Measurements from ENCODE around the gene ZFP14.
"Not testable (repeated sequence)": the region's sequence is repeated elsewhere in the genome, so short reads cannot be mapped to it uniquely, and the experiment has no call there.

Gene ZFP14

DNA sequence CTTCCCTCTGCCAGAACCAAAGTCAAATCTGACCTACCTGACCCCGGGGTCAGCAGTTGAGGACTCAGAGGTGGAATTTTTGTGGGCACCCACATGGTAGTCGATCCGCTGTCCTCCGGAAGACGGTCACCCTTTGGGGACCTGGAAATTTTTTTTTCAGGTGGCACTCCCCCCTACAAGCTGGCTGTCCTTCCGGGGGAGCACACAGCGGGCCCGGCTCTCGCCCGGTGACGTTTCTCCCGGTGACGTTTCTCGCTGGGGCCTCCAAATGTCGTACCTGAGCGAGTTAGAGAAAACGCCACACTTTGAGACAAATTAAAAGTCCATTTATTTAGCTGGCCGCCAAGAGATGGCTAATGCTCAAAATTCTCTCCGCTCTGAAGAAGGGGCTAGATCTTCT lies 48.8 kb downstream of the ZFP14 start:
- 77% methylated on average over 19 of the region's 19 CpGs for WGBS
- Histone ChIP-seq H3K4me3 (ENCODE audit: low read length) (peak overlapping the region; percentile 76), H3K27me3 (ENCODE audit: insufficient read depth, low read length) (no peaks in the 10 kb centered on the region), H3K9me3 (ENCODE audit: insufficient read depth, low read depth, low read length) (no peaks in the 10 kb centered on the region), H3K4me1 (ENCODE audit: insufficient read depth, low read length) (peaks cover 10% of the 10 kb centered on the region; the same call in 1 of the 2 replicates), H3K36me3 (ENCODE audit: insufficient read depth, low read length) (peaks cover 56% of the 10 kb centered on the region), H3K27ac (ENCODE audit: low read depth, low read length) (no peak overlapping the region; the same call in 1 of the 2 replicates), H3K9ac (ENCODE audit: low read depth, low read length) (peak overlapping the region; percentile 92)

DNA sequence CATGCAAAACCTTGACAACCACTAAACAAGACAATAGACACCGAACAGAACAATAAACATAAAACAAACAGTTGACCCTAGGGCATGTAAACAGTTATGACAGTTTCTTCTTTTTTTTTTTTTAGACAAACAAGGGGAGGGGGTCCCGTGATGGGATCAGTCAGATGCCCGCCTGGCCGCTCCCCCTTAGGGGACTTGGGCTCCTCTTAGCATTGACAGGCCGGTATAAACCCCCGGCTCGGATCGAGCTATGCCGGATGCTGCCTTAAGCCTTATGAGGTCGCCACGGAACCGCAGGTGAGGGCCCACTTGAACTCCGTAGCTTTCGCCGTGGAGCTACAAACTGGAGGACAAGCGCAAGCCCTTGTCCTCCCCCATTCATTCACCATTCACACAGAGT lies 49.5 kb downstream of the ZFP14 start:
- H3K9me3 ChIP-seq (ENCODE audit: insufficient read depth, low read depth, low read length); H3K27me3 ChIP-seq (ENCODE audit: insufficient read depth, low read length); H3K4me1 ChIP-seq (ENCODE audit: insufficient read depth, low read length); H3K27ac ChIP-seq (ENCODE audit: low read depth, low read length): not testable (repeated sequence)
- peaks cover 63% of the 10 kb centered on the region for H3K36me3 ChIP-seq (ENCODE audit: insufficient read depth, low read length)
- WGBS = 93% methylated on average over 16 of the region's 16 CpGs
- peak overlapping the region; percentile 92 for H3K9ac ChIP-seq (ENCODE audit: low read depth, low read length)
- peak overlapping the region; percentile 76; the same call in 1 of the 2 replicates for H3K4me3 ChIP-seq (ENCODE audit: low read length)

DNA sequence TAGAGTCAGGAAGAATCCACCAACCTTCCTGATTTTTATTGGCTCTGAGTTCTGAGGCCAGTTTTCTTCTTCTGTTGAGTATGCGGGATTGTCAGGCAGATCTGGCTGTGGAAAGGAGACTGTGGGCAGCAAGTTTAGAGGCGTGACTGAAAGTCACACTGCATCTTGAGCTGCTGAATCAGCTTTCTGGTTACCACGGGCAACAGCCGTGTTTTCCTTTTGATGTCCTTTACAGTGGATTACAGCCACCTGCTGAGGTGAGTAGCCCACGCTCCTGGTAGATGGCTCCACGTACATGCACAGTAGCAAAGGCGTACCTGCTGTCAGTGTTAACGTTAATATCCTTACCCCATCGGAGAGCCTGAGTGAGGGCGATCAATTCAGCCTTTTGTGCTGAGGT lies 52.4 kb downstream of the ZFP14 start:
- not testable (repeated sequence) for H3K4me1 ChIP-seq (ENCODE audit: insufficient read depth, low read length); H3K27me3 ChIP-seq (ENCODE audit: insufficient read depth, low read length); H3K9ac ChIP-seq (ENCODE audit: low read depth, low read length); H3K9me3 ChIP-seq (ENCODE audit: insufficient read depth, low read depth, low read length); H3K27ac ChIP-seq (ENCODE audit: low read depth, low read length); H3K4me3 ChIP-seq (ENCODE audit: low read length)
- H3K36me3 ChIP-seq (ENCODE audit: insufficient read depth, low read length) = peaks cover 82% of the 10 kb centered on the region
- WGBS = 94% methylated on average over 10 of the region's 10 CpGs

DNA sequence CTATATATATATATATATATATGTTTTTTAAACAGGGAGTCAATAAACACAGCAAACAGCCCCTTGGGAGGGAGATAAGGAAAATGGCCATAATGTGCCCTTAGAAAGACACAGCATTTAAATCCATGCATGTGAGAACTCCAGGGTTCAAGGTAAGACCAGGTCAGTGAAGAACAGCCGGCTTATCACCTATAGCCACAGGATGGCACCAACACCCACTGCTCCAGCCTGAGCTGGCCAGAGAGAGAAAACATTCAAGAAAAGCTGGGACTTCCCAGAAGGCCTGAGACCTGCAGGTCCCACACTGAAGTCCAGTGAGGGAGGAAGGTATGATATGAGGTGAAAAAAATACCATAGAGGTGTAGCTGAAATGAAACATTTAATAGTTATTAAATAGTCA lies 63.8 kb downstream of the ZFP14 start:
- not testable (repeated sequence) for H3K4me3 ChIP-seq (ENCODE audit: low read length); H3K4me1 ChIP-seq (ENCODE audit: insufficient read depth, low read length); H3K9me3 ChIP-seq (ENCODE audit: insufficient read depth, low read depth, low read length); H3K27ac ChIP-seq (ENCODE audit: low read depth, low read length); H3K9ac ChIP-seq (ENCODE audit: low read depth, low read length); H3K27me3 ChIP-seq (ENCODE audit: insufficient read depth, low read length)
- no CpG with 5 or more reads among the region's 1 CpG for WGBS
- peaks cover 37% of the 10 kb centered on the region for H3K36me3 ChIP-seq (ENCODE audit: insufficient read depth, low read length)

DNA sequence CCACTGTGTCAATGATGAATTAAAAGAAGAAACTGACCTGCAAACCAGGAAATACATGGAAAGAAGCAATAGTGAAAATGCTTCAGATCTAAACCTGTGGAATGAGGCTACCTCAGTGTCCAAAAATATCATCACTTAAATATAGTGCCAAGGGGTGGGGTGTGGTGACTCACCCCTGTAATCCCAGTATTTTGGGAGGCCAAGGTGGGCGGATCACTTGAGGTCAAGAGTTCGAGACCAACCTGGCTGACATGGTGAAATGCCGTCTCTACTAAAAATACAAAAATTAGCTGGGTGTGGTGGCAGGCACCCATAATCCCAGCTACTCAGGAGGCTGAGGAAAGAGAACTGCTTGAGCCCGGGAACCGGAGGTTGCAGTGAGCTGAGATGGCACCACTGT lies 64.9 kb downstream of the ZFP14 start:
- H3K9me3 ChIP-seq (ENCODE audit: insufficient read depth, low read depth, low read length); H3K4me3 ChIP-seq (ENCODE audit: low read length); H3K4me1 ChIP-seq (ENCODE audit: insufficient read depth, low read length); H3K27ac ChIP-seq (ENCODE audit: low read depth, low read length); H3K27me3 ChIP-seq (ENCODE audit: insufficient read depth, low read length); H3K9ac ChIP-seq (ENCODE audit: low read depth, low read length): not testable (repeated sequence)
- peaks cover 31% of the 10 kb centered on the region for H3K36me3 ChIP-seq (ENCODE audit: insufficient read depth, low read length)
- 100% methylated on average over 2 of the region's 5 CpGs for WGBS

DNA sequence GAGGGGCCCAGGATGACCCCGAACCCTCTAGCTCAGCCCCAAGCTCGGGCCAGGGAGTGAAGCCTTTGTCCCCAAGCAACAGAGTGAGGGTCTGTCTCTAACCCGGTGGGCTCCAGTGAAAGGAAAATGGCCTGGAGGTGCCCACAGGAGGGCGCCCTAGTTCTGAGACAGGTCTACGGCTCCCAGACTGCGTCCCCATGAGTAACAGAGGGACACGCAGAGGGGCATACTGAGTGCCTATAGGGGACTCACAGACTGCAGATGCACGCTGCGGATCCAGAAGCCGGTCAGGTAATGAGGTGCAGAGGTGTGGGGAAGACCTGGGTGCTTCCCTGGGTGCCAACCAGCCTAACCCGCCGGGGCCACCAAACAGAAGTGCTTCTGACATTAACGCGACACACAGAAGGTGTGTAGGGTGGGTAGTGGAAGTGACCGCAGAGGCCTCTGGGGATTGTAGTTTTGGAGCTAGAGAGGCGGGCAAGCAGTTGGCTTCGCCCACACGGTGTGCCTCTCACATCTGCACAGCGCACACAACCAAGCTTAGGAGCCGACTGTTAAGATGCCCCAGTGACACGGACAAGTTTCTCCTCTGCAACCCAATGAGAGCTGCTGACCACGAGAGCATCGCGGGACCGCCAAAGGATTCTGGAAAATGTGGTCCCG lies 67.8 kb downstream of the ZFP14 start:
- WGBS = 97% methylated on average over 6 of the region's 26 CpGs
- H3K9ac ChIP-seq (ENCODE audit: low read depth, low read length); H3K4me1 ChIP-seq (ENCODE audit: insufficient read depth, low read length); H3K9me3 ChIP-seq (ENCODE audit: insufficient read depth, low read depth, low read length); H3K27ac ChIP-seq (ENCODE audit: low read depth, low read length); H3K27me3 ChIP-seq (ENCODE audit: insufficient read depth, low read length); H3K4me3 ChIP-seq (ENCODE audit: low read length): not testable (repeated sequence)
- peaks cover 18% of the 10 kb centered on the region for H3K36me3 ChIP-seq (ENCODE audit: insufficient read depth, low read length)

DNA sequence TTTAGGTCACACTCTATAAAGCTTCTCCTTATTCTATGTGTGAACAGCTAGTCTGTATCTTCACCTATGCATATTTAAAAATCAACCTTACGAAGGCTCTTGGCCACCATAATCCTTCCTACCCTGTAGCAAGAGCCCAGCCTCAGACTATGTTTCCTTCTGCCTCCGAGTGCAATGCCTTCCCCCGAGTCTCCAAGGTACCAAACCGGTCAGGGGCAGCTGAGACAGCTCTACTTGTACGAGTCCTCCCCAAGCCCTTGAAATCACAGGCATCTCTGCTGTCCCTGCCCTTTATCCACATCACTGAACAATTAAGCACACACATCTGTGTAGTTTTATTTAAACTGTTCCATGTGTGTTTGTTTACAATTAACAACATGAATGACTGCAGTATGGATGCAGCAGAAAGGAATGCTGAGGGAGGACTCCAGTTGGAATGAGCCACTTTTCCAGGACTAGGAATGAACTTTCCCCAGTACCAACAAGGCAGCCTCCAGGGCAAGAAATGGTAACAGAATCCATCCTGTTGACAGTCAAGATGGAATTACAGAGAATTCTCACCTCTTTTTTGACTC lies 68.5 kb downstream of the ZFP14 start:
- H3K4me1 ChIP-seq (ENCODE audit: insufficient read depth, low read length); H3K9ac ChIP-seq (ENCODE audit: low read depth, low read length); H3K9me3 ChIP-seq (ENCODE audit: insufficient read depth, low read depth, low read length); H3K4me3 ChIP-seq (ENCODE audit: low read length); H3K27ac ChIP-seq (ENCODE audit: low read depth, low read length); H3K27me3 ChIP-seq (ENCODE audit: insufficient read depth, low read length): not testable (repeated sequence)
- 67% methylated on average over 1 of the region's 5 CpGs for WGBS
- H3K36me3 ChIP-seq (ENCODE audit: insufficient read depth, low read length) = peaks cover 11% of the 10 kb centered on the region

DNA sequence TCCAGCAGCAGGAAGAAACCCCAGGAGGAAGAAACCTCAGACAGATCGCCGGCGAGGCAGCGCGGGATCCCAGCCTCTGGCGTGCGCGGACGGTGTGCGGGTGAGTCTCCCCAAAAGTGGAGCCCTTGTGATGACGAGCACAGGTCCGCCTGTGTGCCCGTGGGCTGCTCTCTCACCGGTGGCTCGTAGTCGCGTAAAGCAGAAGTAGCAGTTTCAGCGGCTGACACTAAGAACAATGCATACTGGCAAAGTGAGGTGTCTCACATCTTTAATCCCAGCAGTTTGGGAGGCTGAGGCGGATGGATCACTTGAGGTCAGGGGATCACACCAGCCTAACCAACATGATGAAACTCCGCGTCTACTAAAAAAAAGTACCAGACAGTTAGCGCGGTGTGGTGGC lies 69.2 kb downstream of the ZFP14 start:
- H3K27me3 ChIP-seq (ENCODE audit: insufficient read depth, low read length); H3K9me3 ChIP-seq (ENCODE audit: insufficient read depth, low read depth, low read length); H3K4me1 ChIP-seq (ENCODE audit: insufficient read depth, low read length); H3K36me3 ChIP-seq (ENCODE audit: insufficient read depth, low read length); H3K4me3 ChIP-seq (ENCODE audit: low read length); H3K27ac ChIP-seq (ENCODE audit: low read depth, low read length); H3K9ac ChIP-seq (ENCODE audit: low read depth, low read length): not testable (repeated sequence)
- 97% methylated on average over 21 of the region's 23 CpGs for WGBS

DNA sequence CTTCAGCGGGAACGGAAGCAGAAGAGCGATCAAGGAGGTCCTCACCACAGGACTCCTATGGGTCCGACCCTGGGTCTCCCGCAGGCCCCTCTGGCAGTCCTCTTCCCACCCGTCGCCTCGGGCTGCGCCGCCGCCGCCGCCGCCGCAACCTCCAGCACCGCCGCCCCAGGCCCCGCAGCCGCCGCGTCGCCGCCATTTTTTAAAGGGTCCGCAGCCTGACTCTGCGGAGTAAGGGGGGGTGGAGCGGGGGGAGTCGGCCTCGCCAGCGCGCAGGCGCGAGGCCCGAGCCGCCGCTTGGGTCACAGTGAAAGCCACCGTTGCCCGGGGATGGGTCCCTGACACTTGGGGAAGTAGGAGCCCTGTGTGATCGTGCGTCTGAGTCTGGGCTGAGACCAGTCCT lies 69.7 kb downstream of the ZFP14 start:
- H3K27ac ChIP-seq (ENCODE audit: low read depth, low read length); H3K9ac ChIP-seq (ENCODE audit: low read depth, low read length): not testable (repeated sequence)
- 98% methylated on average over 35 of the region's 39 CpGs for WGBS

DNA sequence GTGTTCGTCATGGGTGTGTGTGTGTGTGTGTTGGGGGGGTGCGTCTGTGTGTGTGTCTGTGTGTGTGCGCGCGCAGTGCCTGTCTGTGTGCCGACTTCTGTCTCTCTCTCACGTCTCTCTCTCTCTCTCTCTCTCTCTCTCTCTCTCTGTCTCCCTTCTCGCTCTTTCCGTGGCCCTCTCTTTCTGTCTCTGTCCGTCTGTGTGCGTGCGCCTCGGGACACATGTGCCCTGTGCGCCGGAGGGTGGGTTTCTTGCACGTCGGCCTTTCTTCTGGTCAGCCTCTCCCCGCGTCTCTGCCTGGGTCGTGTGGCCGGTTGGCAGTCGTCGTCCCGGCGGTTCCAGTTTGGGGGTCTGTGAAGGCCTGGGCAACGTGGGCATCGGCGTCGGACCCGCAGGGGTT lies 86.7 kb downstream of the ZFP14 start:
- H3K4me3 ChIP-seq (ENCODE audit: low read length); H3K27me3 ChIP-seq (ENCODE audit: insufficient read depth, low read length); H3K9me3 ChIP-seq (ENCODE audit: insufficient read depth, low read depth, low read length); H3K27ac ChIP-seq (ENCODE audit: low read depth, low read length); H3K36me3 ChIP-seq (ENCODE audit: insufficient read depth, low read length); H3K4me1 ChIP-seq (ENCODE audit: insufficient read depth, low read length); H3K9ac ChIP-seq (ENCODE audit: low read depth, low read length): not testable (repeated sequence)
- WGBS = 95% methylated on average over 10 of the region's 30 CpGs

More for the DNA sequence above, 69.7 kb downstream of the ZFP14 start:
- H3K9me3 ChIP-seq (ENCODE audit: insufficient read depth, low read depth, low read length); H3K4me1 ChIP-seq (ENCODE audit: insufficient read depth, low read length); H3K36me3 ChIP-seq (ENCODE audit: insufficient read depth, low read length); H3K4me3 ChIP-seq (ENCODE audit: low read length); H3K27me3 ChIP-seq (ENCODE audit: insufficient read depth, low read length): not testable (repeated sequence)
